ENCODE measurements around the gene ZNF165. TPM values are rescaled to one million over a fixed set of nuclear protein-coding genes. Genes with fewer than 3 reads are reported as not detected.

ZNF165 gene
- total and polyA plus RNA-seq, 2 of the 8 experiments (the other 6 are each of a cell fraction or from before 2014, with no cell fraction given) = 1.2 to 9.3 TPM

DNA sequence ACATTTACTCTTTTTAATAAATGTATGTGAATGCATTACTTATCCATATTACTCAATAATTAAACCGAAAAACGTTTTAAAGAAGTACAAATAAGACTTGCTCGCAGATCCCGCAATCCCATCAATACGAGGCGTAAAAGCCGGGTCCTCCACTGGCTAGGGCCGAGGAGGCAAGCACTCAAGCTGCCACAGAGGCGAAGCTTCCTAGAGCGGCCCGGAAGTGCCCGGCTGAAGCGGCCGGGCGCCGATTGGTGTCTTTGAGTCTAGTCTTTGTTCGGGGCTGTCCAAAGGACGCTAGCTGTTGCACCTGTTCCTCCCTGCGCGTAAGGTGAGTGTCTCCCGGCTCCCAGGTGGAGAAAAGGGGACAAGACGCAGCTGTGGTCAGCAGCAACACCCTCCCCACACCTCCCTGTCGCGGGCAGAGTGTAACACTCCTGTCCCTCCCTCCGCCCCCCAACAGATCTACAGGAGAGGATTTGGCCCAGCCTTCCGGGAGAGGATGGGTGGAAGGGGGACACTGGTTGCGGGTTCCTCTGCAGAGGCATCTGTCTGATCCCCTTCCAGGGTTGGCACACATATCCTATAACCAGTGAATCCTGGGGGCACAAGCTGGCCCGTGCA is 44.1 kb downstream of the ZNF165 start, which contains the start of gene ZSCAN16:
ZSCAN16 (plus strand) TSS at position 260 of the 621 bp plus-strand sequence. CDS start 835 bp downstream, outside the sequence.
- Histone ChIP-seq H3K23me2 (ENCODE audit: low read depth, low read length) (no peaks in the 10 kb centered on the region), H4K20me1 (replicated peaks in 1 of 2; ENCODE audit: control insufficient read depth in 1 of 2, insufficient read depth in 2 of 2, low read length in 2 of 2) (no peaks in the 10 kb centered on the region), H3K79me1 (ENCODE audit: low read depth, low read length) (no peaks in the 10 kb centered on the region), H3K27me3 (replicated peaks in 1 of 4; ENCODE audit: control insufficient read depth in 3 of 4, extremely low read depth in 1 of 4, insufficient read depth in 3 of 4, low read length in 3 of 4) (no peaks in the 10 kb centered on the region), H3K18ac (ENCODE audit: extremely low read depth, low read length) (no peak within 1 kb of the TSS), H4K8ac (ENCODE audit: extremely low read depth, insufficient read depth, low read length) (no peak within 1 kb of the TSS), H2BK20ac (ENCODE audit: low read length) (no peak within 1 kb of the TSS), H3K56ac (replicated peaks; ENCODE audit: insufficient read length, low read depth, low read length) (no peak within 1 kb of the TSS), H2AFZ (ENCODE audit: low read length) (peak within 1 kb of the TSS; percentile 95), H3K27ac (ENCODE audit: low read depth, low read length) (no peak within 1 kb of the TSS), H3K14ac (ENCODE audit: insufficient read length) (no peak within 1 kb of the TSS), H2BK5ac (ENCODE audit: low read depth, low read length) (peak within 1 kb of the TSS; percentile 4; the same call in 1 of the 2 replicates), H3K79me2 (ENCODE audit: control insufficient read depth in 1 of 2, insufficient read depth in 2 of 2, low read length in 2 of 2) (peaks cover 0 to 19% of the 10 kb centered on the region in 2 experiments; a peak in 2 of 4 replicates), H4K91ac (replicated peaks; ENCODE audit: insufficient read length, low read length) (peak within 1 kb of the TSS; percentile 17), H4K5ac (ENCODE audit: insufficient read length, low read depth, low read length) (peak within 1 kb of the TSS; percentile 27), H3K36me3 (ENCODE audit: control insufficient read depth in 2 of 4, insufficient read depth in 4 of 4, low read length in 3 of 4) (peaks cover 0 to 28% (median 15%) of the 10 kb centered on the region in 4 experiments; a peak in 6 of 8 replicates), H3K4ac (replicated peaks; ENCODE audit: insufficient read length, low read depth, low read length) (no peak within 1 kb of the TSS), H3K9ac (replicated peaks in 1 of 4; ENCODE audit: extremely low read depth in 1 of 4, low read depth in 3 of 4, low read length in 3 of 4) (peak within 1 kb of the TSS; percentile 76 to 97 (median 78)), H2BK15ac (ENCODE audit: low read length) (no peak within 1 kb of the TSS), H2BK12ac (ENCODE audit: low read depth, low read length) (no peak within 1 kb of the TSS), H3K4me2 (ENCODE audit: insufficient read depth in 1 of 2, low read depth in 2 of 2, low read length in 2 of 2) (peak within 1 kb of the TSS; percentile 60 to 74), H2AK5ac (ENCODE audit: low read depth, low read length) (no peak within 1 kb of the TSS), H3K9me3 (ENCODE audit: insufficient read depth in 2 of 2, low read depth in 1 of 2, low read length in 1 of 2) (no peaks in the 10 kb centered on the region), H3K23ac (ENCODE audit: insufficient read length) (no peak within 1 kb of the TSS), H2BK120ac (replicated peaks; ENCODE audit: low read depth, low read length) (no peak within 1 kb of the TSS), H3K4me1 (replicated peaks in 1 of 4; ENCODE audit: control insufficient read depth in 3 of 4, insufficient read depth in 4 of 4, low read length in 3 of 4) (no peaks in the 10 kb centered on the region), H3K4me3 (ENCODE audit: extremely low read depth in 1 of 4, insufficient read depth in 2 of 4, low read depth in 3 of 4, low read length in 4 of 4) (peak within 1 kb of the TSS; percentile 62 to 93 (median 82))
- POLR2A ChIA-PET (ENCODE audit: partially characterized antibody) = interaction anchor here (0.6 to 5.2 kb wide), 11 partner anchors 9 to 154 kb away, joined by 3 to 48 read pairs (median 5); partner anchors contain the start of genes ZKSCAN8 and ZSCAN26
- WGBS, 2 experiments (ENCODE audit: extremely low coverage in 1 of 2, insufficient coverage in 1 of 2, insufficient read length in 1 of 2, insufficient replicate concordance in 2 of 2, low coverage in 1 of 2, low lambda C conversion rate in 2 of 2, missing lambda C conversion rate in 1 of 2) = 4% methylated on average over 27 of the region's 28 CpGs; no CpG with 5 or more reads in 1 of the 2 experiments
- DNase-seq (ENCODE audit: low read depth in 1 of 2, low spot score in 2 of 2) (peak; percentile 64 to 90), FAIRE-seq (no peak)
- CTCF ChIA-PET (ENCODE audit: partially characterized antibody) = interaction anchor here (0.7 to 1.2 kb wide), 2 partner anchors 9 to 20 kb away, joined by 3 to 4 read pairs; no protein-coding TSS in a partner anchor
- TF ChIP-seq SUZ12 (IDR thresholded peaks at IDR 0.05; ENCODE audit: low read length) (no peak), HDAC6 (IDR thresholded peaks at IDR 0.05; ENCODE audit: low read depth, low read length) (no peak), EGR1 (IDR thresholded peaks at IDR 0.05; ENCODE audit: borderline replicate concordance, low read depth, low read length) (no peak; the same call in 1 of the 2 replicates), YY1 (IDR thresholded peaks at IDR 0.05; ENCODE audit: low read depth, low read length) (no peak), HDAC2 (IDR thresholded peaks at IDR 0.05; ENCODE audit: borderline replicate concordance in 1 of 2, low read depth in 2 of 2, low read length in 2 of 2) (peak in 1 of 2 experiments; percentile 67; a peak in 1 of 4 replicates), NRF1 (IDR thresholded peaks at IDR 0.05; ENCODE audit: low read depth, low read length) (no peak), TAF7 (optimal IDR thresholded peaks at IDR 0.05; ENCODE audit: borderline replicate concordance, low read depth, low read length) (peak; percentile 48), SRF (IDR thresholded peaks at IDR 0.05; ENCODE audit: low read depth, low read length) (no peak)
- TF ChIP-seq, protein P1, sequence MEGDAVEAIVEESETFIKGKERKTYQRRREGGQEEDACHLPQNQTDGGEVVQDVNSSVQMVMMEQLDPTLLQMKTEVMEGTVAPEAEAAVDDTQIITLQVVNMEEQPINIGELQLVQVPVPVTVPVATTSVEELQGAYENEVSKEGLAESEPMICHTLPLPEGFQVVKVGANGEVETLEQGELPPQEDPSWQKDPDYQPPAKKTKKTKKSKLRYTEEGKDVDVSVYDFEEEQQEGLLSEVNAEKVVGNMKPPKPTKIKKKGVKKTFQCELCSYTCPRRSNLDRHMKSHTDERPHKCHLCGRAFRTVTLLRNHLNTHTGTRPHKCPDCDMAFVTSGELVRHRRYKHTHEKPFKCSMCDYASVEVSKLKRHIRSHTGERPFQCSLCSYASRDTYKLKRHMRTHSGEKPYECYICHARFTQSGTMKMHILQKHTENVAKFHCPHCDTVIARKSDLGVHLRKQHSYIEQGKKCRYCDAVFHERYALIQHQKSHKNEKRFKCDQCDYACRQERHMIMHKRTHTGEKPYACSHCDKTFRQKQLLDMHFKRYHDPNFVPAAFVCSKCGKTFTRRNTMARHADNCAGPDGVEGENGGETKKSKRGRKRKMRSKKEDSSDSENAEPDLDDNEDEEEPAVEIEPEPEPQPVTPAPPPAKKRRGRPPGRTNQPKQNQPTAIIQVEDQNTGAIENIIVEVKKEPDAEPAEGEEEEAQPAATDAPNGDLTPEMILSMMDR (IDR thresholded peaks at IDR 0.05; ENCODE audit: control extremely low read depth in 1 of 3, insufficient read depth in 1 of 3, low read depth in 1 of 3, low read length in 3 of 3) = no peak
